HEK293 (cell line): ENCODE measurements around the gene ELAVL1.

Experiments used
- ATF2 ChIP-seq: fragments of 450-650 bp; formaldehyde crosslinking; IDR thresholded peaks from 2 replicates; pipeline ENCODE4 v1.5.1; 2016; ENCODE audit warnings: missing biosample characterization, missing genetic modification characterization, low read depth
- CTCF ChIP-seq: fragments of 450-650 bp; formaldehyde crosslinking; IDR thresholded peaks from 2 replicates; pipeline ENCODE4 v1.5.1; 2016; ENCODE audit warnings: missing biosample characterization, missing genetic modification characterization
- KLF8 ChIP-seq: fragments of 450-650 bp; formaldehyde crosslinking; IDR thresholded peaks from 2 replicates; pipeline ENCODE4 v1.5.1; 2016; ENCODE audit warnings: missing biosample characterization, missing genetic modification characterization
- MZF1 ChIP-seq: fragments of 450-650 bp; formaldehyde crosslinking; IDR thresholded peaks from 2 replicates; pipeline ENCODE4 v1.5.1; 2017; ENCODE audit warnings: missing biosample characterization, missing genetic modification characterization, borderline replicate concordance
- YY1 ChIP-seq: fragments of 450-650 bp; formaldehyde crosslinking; IDR thresholded peaks from 2 replicates; pipeline ENCODE4 v1.5.1; 2018; ENCODE audit warnings: missing biosample characterization, missing genetic modification characterization
- ZBTB20 ChIP-seq: fragments of 450-650 bp; formaldehyde crosslinking; IDR thresholded peaks from 2 replicates; pipeline ENCODE4 v1.5.1; 2016; ENCODE audit warnings: missing biosample characterization, missing genetic modification characterization
- ZBTB8A ChIP-seq: fragments of 450-650 bp; formaldehyde crosslinking; IDR thresholded peaks from 2 replicates; pipeline ENCODE4 v1.5.1; 2016; ENCODE audit warnings: missing biosample characterization, missing genetic modification characterization
- ZNF146 ChIP-seq: fragments of 450-650 bp; formaldehyde crosslinking; IDR thresholded peaks from 2 replicates; pipeline ENCODE4 v1.5.1; 2016; ENCODE audit warnings: missing biosample characterization, missing genetic modification characterization
- ZNF404 ChIP-seq: fragments of 450-650 bp; formaldehyde crosslinking; IDR thresholded peaks from 2 replicates; pipeline ENCODE4 v1.5.1; 2017; ENCODE audit warnings: missing biosample characterization, missing genetic modification characterization
- ZNF423 ChIP-seq: fragments of 450-650 bp; formaldehyde crosslinking; IDR thresholded peaks from 2 replicates; pipeline ENCODE4 v1.5.1; 2016; ENCODE audit warnings: missing biosample characterization, missing genetic modification characterization
- ZNF501 ChIP-seq: fragments of 450-650 bp; formaldehyde crosslinking; IDR thresholded peaks from 2 replicates; pipeline ENCODE4 v1.5.1; 2016; ENCODE audit warnings: missing biosample characterization, missing genetic modification characterization
- ZNF580 ChIP-seq: fragments of 450-650 bp; formaldehyde crosslinking; IDR thresholded peaks from 2 replicates; pipeline ENCODE4 v1.5.1; 2016; ENCODE audit warnings: missing biosample characterization, missing genetic modification characterization
- ZNF658 ChIP-seq: fragments of 450-650 bp; formaldehyde crosslinking; IDR thresholded peaks from 2 replicates; pipeline ENCODE4; 2016; ENCODE audit warnings: missing biosample characterization, missing genetic modification characterization
- TF ChIP-seq, protein P1 (sequence below): fragments of 450-650 bp; formaldehyde crosslinking; IDR thresholded peaks from 2 replicates; pipeline ENCODE4 v1.5.1; 2016; ENCODE audit warnings: missing biosample characterization, missing genetic modification characterization, low read depth

DNA sequence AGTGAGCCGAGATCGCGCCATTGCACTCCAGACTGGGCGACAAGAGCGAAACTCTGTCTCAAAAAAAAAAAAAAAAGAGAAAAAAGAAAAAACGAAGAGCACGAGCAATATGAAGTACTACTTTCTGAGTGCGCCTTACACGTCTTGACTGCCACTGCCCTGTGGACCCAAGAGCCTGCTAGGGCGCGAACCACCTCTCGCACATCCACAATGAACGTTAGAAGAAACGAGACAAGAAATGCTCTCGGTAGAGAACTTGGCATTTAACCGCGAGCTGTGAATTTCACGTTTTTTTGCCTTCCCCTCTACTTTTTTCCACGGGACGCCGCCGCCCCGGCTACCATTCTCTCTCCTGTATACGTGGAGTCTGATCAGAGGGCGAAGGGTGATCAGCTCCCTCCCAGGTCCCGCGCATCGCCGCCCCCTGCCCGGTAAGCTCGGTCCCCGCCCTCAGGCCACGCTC lies 62.4 kb downstream of the ELAVL1 start:
- TF ChIP-seq ZNF501 (tag by site-specific recombination) (no peak), ZNF580 (tag by site-specific recombination) (no peak), CTCF (tag by site-specific recombination) (no peak), ZNF146 (no peak), ZNF658 (tag by site-specific recombination) (no peak), ZBTB8A (tag by site-specific recombination) (no peak), ZBTB20 (tag by site-specific recombination) (no peak), MZF1 (no peak), ZNF404 (no peak), ATF2 (no peak), YY1 (tag by site-specific recombination) (no peak), KLF8 (no peak), ZNF423 (tag by site-specific recombination) (no peak)
- TF ChIP-seq, protein P1, sequence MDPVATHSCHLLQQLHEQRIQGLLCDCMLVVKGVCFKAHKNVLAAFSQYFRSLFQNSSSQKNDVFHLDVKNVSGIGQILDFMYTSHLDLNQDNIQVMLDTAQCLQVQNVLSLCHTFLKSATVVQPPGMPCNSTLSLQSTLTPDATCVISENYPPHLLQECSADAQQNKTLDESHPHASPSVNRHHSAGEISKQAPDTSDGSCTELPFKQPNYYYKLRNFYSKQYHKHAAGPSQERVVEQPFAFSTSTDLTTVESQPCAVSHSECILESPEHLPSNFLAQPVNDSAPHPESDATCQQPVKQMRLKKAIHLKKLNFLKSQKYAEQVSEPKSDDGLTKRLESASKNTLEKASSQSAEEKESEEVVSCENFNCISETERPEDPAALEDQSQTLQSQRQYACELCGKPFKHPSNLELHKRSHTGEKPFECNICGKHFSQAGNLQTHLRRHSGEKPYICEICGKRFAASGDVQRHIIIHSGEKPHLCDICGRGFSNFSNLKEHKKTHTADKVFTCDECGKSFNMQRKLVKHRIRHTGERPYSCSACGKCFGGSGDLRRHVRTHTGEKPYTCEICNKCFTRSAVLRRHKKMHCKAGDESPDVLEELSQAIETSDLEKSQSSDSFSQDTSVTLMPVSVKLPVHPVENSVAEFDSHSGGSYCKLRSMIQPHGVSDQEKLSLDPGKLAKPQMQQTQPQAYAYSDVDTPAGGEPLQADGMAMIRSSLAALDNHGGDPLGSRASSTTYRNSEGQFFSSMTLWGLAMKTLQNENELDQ (tag by site-specific recombination): no peak
